NOMO-1 (cell line): Measurements from ENCODE around the gene FKBP5.

ENCODE experiments used
- DNase-seq, 2 experiments: peaks; one replicate each; lab custom pipeline; 2025; ENCODE audit not compliant: unreplicated experiment in 2 of 2; lab: John Stamatoyannopoulos, UW

The FKBP5 gene

DNA sequence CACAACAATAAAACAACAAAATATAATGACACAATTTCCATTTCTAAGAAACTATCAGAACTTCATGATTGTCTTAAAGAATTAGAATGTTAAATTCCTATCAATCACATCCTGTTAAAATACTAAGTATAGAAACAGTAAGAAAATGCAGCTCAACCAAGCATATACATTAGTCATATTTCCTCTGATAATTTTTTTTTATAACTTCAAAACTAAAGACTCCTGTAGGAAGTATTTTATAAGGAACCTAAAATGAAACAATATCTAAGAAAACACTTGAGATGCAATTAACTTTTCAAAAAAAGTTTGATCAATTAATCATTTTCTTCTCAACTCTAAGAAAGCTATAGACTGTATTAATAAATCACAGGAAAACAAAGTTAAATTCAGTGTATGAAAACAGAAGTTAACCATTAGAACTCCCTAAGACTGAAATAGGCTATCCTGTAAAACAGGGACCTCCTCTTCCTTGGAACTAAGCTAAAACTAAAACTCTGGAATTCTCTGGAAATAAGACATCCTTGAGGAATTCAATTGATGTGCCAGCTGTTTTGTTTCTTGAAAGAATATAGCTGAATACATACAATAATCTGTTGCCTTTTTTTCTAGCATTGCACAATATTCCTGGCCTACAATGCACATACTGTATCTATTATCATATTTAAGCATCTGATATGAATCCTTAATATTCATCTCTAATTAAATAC, 19.8 kb downstream of the FKBP5 start:
- no peak for DNase-seq

DNA sequence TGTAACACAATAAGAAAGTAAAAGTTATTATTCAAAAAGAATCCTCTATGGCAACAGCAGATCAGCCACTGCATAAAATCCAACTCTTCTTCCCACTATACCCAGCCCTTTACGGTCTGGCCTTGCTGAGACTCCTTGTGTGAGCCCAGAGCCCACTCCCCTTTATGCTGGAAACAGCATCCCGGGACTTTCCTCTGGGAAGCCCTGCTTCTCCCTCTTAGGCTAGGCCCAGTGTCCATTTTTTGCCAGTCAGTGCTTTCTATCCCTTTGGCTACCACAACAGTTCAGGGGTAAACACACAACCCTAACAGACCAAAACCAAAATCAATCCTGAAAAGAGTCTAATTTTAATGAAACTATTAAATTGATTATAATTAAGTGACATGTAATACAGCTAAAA, 20.6 kb downstream of the FKBP5 start:
- no peak for DNase-seq

DNA sequence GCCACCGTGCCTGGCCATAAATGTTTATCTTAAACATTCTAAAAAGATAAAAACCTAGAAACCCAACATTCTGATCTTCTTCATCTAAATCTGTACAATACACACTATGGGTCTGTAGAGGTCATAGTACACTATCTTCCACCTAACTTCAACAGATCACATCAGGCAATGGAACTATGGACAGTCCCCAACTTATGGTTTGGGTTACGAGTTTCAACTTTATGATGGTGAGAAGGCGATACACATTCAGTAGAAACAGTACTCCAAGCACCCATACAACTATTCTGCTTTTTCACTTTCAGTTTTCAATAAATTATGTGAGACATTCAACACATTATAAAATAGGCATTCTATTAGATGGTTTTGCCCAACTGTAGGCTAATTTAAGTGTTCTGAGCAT, 23.1 kb downstream of the FKBP5 start:
- no peak for DNase-seq

DNA sequence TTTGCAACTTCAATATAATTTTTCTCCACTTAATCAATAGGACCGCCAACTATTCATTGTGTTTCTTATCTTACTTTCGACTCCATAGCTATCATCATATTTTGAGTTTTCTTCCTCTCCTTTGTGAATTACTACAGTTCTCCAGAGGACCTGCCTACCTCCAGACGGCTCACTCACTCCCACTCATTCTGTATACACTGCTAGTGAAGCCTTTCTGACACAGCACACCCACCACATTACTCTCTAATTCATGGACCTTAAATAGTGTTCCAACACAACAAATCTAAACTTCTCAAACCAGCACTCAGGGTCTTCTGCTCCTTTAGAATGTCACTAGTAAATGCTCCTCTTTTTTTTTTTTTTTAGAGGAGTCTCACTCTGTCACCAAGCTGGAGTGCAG, 23.8 kb downstream of the FKBP5 start:
- no peak for DNase-seq

- no peak for DNase-seq
These were observed 25.1 kb downstream of the FKBP5 start for GRCh38 chr6:35663447-35664235.

DNA sequence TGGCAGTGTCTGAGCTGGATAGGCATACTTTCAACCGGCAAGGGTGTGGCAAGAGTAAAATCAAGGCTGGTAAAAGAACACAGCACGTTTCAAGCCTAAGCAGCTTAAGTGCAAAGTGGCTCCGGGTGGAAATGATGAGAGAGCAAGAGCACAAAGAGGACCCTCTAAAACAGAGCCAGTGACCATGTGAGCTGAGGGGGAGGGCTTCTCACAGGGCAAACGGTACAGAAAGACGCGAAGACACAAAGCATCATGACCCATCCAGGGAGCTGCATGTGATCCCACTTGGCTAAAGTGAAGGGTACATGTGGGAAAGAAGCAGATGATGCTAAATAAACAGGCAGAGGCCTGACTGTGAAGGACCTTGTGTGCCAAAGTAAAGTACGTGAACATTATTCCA, 25.7 kb downstream of the FKBP5 start:
- no peak for DNase-seq

GRCh38 chr6:35654883-35655282, 33.8 kb downstream of the FKBP5 start:
- DNase-seq = no peak

- DNase-seq = no peak
These were observed 37.5 kb downstream of the FKBP5 start for GRCh38 chr6:35651244-35651643.

DNA sequence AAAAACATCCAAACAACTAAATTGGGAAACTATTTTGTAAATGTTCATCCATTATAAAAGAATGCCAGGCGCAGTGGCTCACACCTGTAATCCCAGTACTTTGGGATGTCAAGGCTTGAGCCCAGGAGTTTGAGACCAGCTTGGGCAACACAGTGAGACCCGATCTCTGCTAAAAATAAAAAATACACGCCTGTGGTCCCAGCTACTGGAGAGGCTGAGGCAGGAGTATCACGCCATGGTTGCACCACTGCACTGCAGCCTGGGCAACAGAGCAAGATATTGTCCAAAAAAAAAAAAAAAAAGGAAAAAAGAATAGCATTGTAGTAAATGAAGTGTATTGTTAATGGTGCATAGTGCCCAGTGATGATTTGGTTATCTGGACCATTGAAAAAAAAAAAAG, 38.7 kb downstream of the FKBP5 start:
- DNase-seq = no peak

DNA sequence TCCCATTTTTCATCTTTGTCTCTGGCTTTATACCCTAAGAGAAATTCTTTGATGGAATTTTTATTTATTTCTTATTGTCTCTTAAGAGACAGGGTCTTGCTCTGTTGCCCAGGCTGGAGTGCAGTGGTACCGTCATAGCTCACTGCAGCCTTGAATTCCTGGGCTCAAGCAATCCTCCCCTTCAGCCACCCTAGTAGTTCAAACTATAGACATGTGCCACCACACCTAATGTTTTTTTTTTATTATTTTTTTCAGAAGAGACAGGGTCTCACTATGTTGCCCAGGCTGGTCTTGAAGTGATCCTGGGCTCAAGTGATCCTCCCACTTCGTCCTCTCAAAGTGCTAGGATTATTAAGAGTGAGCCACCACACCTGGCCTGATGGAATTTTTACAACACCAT, 40.5 kb downstream of the FKBP5 start:
- DNase-seq = no peak

DNA sequence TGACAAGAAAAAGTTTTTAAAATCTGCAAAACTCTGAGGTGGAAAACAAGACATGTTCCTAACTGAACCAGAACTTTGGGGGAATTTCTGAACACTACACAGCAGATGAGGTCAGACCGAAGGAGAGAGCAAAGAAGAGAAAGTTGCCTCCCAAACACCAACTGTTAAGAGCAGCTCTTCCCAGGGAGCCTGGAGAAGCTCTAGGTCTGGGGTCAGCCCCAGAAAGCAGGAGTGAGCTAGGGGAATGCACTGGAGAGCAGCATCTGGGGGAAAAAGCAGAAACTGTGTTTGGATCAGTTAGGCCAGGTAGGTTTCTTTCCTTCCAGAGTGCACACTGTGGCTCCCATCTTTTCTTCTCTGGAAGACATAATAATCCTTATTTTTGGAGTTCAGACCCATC, 41.3 kb downstream of the FKBP5 start:
- no peak for DNase-seq

GRCh38 chr6:35643162-35643535, 45.6 kb downstream of the FKBP5 start:
- no peak for DNase-seq

GRCh38 chr6:35642471-35643161, 46.1 kb downstream of the FKBP5 start:
- no peak for DNase-seq

DNA sequence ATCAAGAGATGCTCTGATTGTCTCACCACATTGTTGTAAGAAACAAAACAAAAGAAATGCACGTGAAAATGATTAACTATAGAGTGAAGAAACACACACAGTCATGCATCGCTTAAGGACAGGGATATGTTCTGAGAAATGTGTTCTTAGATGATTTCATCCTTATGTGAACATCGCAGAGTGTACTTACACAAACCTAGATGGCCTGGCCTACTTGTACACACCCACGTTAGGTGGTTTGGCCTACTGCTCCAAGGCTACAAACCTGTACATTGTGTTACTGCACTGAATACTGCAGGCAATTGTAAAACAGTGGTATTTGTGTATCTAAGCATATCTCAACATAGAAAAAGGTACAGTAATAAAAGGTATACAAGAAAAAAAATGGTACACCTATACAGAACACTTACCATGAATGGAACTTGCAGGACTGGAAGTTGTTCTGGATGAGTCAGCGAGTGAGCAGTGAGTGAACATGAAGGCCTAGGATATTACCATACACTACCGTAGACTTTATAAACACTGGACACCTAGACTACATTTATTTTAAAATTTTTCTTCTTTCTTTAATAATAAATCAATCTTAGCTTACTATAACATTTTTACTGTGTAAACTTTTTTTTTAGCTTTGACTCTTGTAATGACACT, 48.6 kb downstream of the FKBP5 start:
- DNase-seq = no peak

- DNase-seq = no peak
These were observed 50.0 kb downstream of the FKBP5 start for GRCh38 chr6:35638679-35639078.

- DNase-seq = no peak
These were observed 50.8 kb downstream of the FKBP5 start for GRCh38 chr6:35637911-35638310.

- no peak for DNase-seq
These were observed 52.8 kb downstream of the FKBP5 start for GRCh38 chr6:35635601-35636597.

DNA sequence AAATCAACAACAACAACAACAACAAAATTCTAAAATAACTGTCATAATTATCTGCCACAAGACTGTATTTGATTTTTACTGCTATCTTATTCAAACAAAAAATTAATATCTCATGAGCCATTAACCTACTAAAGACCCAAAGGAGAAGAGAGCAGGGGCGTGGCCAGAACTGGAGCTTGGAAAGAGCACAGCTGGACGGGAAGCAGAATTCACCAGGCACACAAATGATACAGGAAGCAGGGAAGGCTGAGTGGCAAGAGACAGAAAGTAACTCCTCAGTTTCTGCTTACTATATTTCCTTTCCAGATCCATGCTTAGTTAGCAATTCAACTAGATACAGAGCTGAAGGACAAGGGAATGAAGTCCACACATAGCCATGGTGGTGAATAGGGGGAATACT, 54.4 kb downstream of the FKBP5 start:
- no peak for DNase-seq

DNA sequence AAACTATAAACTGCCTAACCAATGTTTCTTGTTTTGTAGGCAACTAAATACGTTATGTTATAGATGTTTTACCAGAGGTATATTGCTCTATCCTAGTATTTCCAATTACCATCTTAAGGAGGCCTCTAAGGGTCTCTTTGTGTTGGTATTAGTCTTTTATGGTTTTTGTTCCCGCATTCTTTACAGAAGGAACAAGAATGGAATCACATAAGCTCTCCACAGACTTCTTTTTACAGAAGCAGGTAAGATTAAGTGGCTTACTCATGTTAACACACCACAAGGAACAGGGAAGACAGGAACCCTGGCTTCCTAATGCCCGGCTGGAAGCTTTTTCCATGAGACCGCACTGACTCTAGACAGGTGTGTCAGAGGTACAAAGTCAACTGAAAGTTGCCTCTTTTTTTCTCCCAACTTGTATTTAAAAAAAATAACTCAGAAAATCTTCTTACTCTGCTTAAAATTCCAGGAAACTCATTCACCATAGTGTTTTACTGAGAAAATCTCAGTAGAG, 55.1 kb downstream of the FKBP5 start:
- no peak for DNase-seq

GRCh38 chr6:35629876-35630378, 58.8 kb downstream of the FKBP5 start:
- no peak for DNase-seq
